Neural crest cell (in vitro differentiated cells): ENCODE measurements around the gene CREB3L1. TPM values are rescaled to one million over a fixed set of nuclear protein-coding genes. Genes with fewer than 3 reads are reported as not detected.

Source experiments
- DNase-seq: peaks from one replicate; pipeline ENCODE4 v3.0.0; 2021; ENCODE audit warnings: low read depth, mixed read lengths, low spot score
- H3K27ac Mint-ChIP-seq: one replicate; pipeline ENCODE4 v1.8.0; 2021; ENCODE audit warnings: mild to moderate bottlenecking, mixed read lengths; ENCODE audit not compliant: unreplicated experiment
- H3K27me3 Mint-ChIP-seq: 2 replicates; pipeline ENCODE4 v1.8.0; 2021; ENCODE audit warnings: low read depth, mild to moderate bottlenecking, mixed read lengths
- H3K36me3 Mint-ChIP-seq: 2 replicates; pipeline ENCODE4 v1.8.0; 2021; ENCODE audit warnings: low read depth, mild to moderate bottlenecking, mixed read lengths
- H3K4me1 Mint-ChIP-seq: 2 replicates; pipeline ENCODE4 v1.8.0; 2021; ENCODE audit warnings: mixed read lengths
- H3K4me3 Mint-ChIP-seq: one replicate; pipeline ENCODE4 v1.8.0; 2021; ENCODE audit warnings: mild to moderate bottlenecking, mixed read lengths
- H3K9me3 Mint-ChIP-seq: 2 replicates; pipeline ENCODE4 v1.8.0; 2021; ENCODE audit warnings: mixed read lengths
- CTCF ChIP-seq: fragments of 200-600 bp; sonication (generic); conservative IDR thresholded peaks from 2 replicates; pipeline ENCODE4 v1.5.0; 2021; ENCODE audit warnings: antibody characterized with exemption, mild to moderate bottlenecking
- total RNA-seq: library from RNA; stranded (reverse); gene quantifications from 2 replicates; pipeline ENCODE4 v1.2.1, GENCODE V29; 2021

The CREB3L1 gene
- total RNA-seq, 1 donor from 2014 or later, result 0.75 TPM

GRCh38 chr11:46293066-46293465, 15.6 kb downstream of the CREB3L1 start:
- Mint-ChIP-seq H3K36me3 (no peaks in the 10 kb centered on the region), H3K27me3 (peaks cover 30% of the 10 kb centered on the region), H3K27ac (no peak overlapping the region), H3K4me3 (no peak overlapping the region), H3K9me3 (no peaks in the 10 kb centered on the region), H3K4me1 (peaks cover 7% of the 10 kb centered on the region)
- DNase-seq, result no peak
- TF ChIP-seq CTCF, result no peak

- no peaks in the 10 kb centered on the region for H3K9me3 Mint-ChIP-seq
- no peaks in the 10 kb centered on the region for H3K36me3 Mint-ChIP-seq
- no peak for DNase-seq
- no peak overlapping the region for H3K4me3 Mint-ChIP-seq
- peaks cover 7% of the 10 kb centered on the region for H3K4me1 Mint-ChIP-seq
- H3K27me3 Mint-ChIP-seq, result peaks cover 34% of the 10 kb centered on the region
- no peak overlapping the region for H3K27ac Mint-ChIP-seq
- TF ChIP-seq CTCF, result no peak
Measured at GRCh38 chr11:46293641-46294103, 16.2 kb downstream of the CREB3L1 start.

GRCh38 chr11:46294365-46295309, 17.2 kb downstream of the CREB3L1 start:
- Mint-ChIP-seq H3K4me1 (peaks cover 7% of the 10 kb centered on the region), H3K36me3 (no peaks in the 10 kb centered on the region), H3K27ac (no peak overlapping the region), H3K27me3 (peaks cover 34% of the 10 kb centered on the region), H3K4me3 (peak overlapping the region; percentile 83), H3K9me3 (no peaks in the 10 kb centered on the region)
- DNase-seq, result no peak
- TF ChIP-seq CTCF, result no peak

- Mint-ChIP-seq H3K27me3 (peaks cover 34% of the 10 kb centered on the region), H3K36me3 (no peaks in the 10 kb centered on the region), H3K4me3 (peak overlapping the region; percentile 88), H3K27ac (no peak overlapping the region), H3K4me1 (peaks cover 4% of the 10 kb centered on the region), H3K9me3 (no peaks in the 10 kb centered on the region)
- TF ChIP-seq CTCF, result peak; percentile 37
- DNase-seq, result peak; percentile 73
Measured at GRCh38 chr11:46295312-46296058, 18.0 kb downstream of the CREB3L1 start.

GRCh38 chr11:46296059-46296527, 18.6 kb downstream of the CREB3L1 start:
- Mint-ChIP-seq H3K9me3 (no peaks in the 10 kb centered on the region), H3K36me3 (no peaks in the 10 kb centered on the region), H3K4me3 (peak overlapping the region; percentile 88), H3K4me1 (peaks cover 3% of the 10 kb centered on the region), H3K27ac (no peak overlapping the region), H3K27me3 (peaks cover 34% of the 10 kb centered on the region)
- no peak for DNase-seq
- TF ChIP-seq CTCF, result no peak
